Skeletal muscle satellite cell (primary cell): ENCODE measurements around the gene KRT3. TPM values are rescaled to one million over a fixed set of nuclear protein-coding genes. Genes with fewer than 3 reads are reported as not detected.
A peak's percentile ranks its signal among the peaks of the same experiment; 100 is the strongest.

Source experiments
- H3K27me3 ChIP-seq: 2 replicates; pipeline ENCODE4 v1.7.0; 2013; ENCODE audit warnings: low read length; ENCODE audit not compliant: control insufficient read depth, insufficient read depth
- H3K36me3 ChIP-seq: 2 replicates; pipeline ENCODE4 v1.7.0; 2013; ENCODE audit warnings: mild to moderate bottlenecking, control low read depth, low read length; ENCODE audit not compliant: insufficient read depth
- H3K4me1 ChIP-seq: 2 replicates; pipeline ENCODE4 v1.7.0; 2013; ENCODE audit warnings: low read length; ENCODE audit not compliant: control insufficient read depth, insufficient read depth
- H3K4me2 ChIP-seq: 2 replicates; pipeline ENCODE4 v1.7.0; 2013; ENCODE audit warnings: mild to moderate bottlenecking, low read length
- H3K4me3 ChIP-seq: 2 replicates; pipeline ENCODE4 v1.7.0; 2013; ENCODE audit warnings: low read length
- H3K9ac ChIP-seq: 2 replicates; pipeline ENCODE4 v1.7.0; 2013; ENCODE audit warnings: mild to moderate bottlenecking, low read depth, low read length, moderate library complexity
- H3K9me3 ChIP-seq: replicated peaks from 2 replicates; pipeline ENCODE4 v1.7.0; 2013; ENCODE audit warnings: mild to moderate bottlenecking, control low read depth, low read length
- total RNA-seq: library from RNA; depleted of rRNA; stranded (reverse); fragments of >200 nt; gene quantifications from 2 replicates; pipeline ENCODE4 v1.2.3, GENCODE V29; 2012; rRNA removed

KRT3 gene
- not detected in 2 replicates for total RNA-seq

DNA sequence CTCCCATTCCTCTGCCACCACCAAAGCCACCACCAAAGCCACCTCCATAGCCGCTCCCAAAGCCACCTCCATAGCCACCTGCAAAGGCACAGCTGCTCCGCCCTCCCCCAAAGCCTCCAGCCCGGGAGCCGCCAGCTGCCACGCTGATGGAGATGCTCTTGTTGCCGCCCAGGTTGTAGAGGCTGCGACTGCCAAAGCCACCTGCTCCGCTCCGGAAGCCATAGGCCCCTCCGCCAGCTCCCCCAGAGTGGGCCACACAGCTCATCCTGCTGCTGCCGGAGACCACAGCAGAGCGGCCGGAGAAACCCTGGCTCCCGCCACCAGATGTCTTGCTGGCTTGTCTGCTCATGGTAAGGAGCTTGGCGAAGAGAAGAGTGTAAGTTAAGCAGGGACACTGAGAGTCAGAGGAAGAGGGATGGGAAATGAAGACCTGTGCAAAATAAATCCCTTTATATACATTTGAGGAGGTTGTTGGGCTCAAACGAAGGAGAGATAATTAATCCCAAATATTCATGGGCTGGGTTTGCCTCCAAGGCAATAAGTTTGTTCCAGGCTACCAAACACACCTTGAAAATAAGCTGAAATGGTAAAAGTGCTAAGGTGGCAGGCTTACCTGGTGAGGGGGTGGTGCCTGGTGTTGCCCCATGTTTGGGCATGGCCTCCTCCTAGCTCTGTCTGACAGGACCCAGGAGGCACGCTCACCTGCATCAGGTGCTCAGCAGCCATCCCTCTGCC is at the start of gene KRT3:
Gene KRT3, minus strand, starts transcription at position 424 of the 735 bp plus-strand sequence. Its CDS starts 75 bp downstream, at position 349.
- no peak within 1 kb of the TSS for H3K9ac ChIP-seq
- no peak within 1 kb of the TSS for H3K4me3 ChIP-seq
- peaks cover 37% of the 10 kb centered on the region for H3K27me3 ChIP-seq
- H3K4me1 ChIP-seq = no peaks in the 10 kb centered on the region
- no peaks in the 10 kb centered on the region for H3K9me3 ChIP-seq
- no peak within 1 kb of the TSS for H3K4me2 ChIP-seq
- H3K36me3 ChIP-seq = no peaks in the 10 kb centered on the region

- H3K4me1 ChIP-seq = no peaks in the 10 kb centered on the region
- peaks cover 41% of the 10 kb centered on the region for H3K27me3 ChIP-seq
- H3K9ac ChIP-seq = no peak overlapping the region
- H3K36me3 ChIP-seq = no peaks in the 10 kb centered on the region
- H3K9me3 ChIP-seq = no peaks in the 10 kb centered on the region
- H3K4me2 ChIP-seq = no peak overlapping the region
- H3K4me3 ChIP-seq = no peak overlapping the region
These were observed 48.5 kb upstream of the KRT3 start for GRCh38 chr12:52844386-52844785.

DNA sequence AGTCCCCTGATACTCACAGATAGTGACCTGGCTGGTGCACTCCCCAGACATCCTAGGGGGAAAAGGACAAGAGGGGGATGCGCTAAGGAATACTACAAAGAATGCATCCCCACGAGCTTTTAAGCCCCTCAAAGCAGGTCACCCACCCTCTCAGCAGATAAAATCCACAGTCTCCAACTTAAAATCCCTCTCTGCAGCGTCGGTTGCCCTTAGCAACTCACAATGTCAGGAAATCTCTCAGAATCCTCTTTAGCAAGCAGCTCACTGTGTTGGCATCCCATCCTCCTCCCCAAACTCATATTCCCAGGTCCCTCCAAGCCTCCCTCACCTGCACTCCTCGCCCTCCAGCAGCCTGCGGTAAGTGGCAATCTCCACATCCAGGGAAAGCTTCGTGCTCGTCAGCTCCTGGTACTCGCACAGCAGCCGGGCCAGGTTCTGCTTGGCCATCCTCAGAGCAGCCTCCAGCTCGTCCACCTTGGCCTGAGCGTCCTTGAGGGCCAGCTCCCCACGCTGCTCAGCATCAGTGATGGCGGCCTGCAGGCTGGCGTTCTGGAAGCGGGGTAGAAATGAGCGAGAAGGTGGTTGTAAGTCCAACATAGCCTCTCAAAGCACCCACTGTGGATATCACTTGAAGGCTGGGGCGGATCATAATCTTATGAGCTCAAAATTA is 43.7 kb upstream of the KRT3 start:
- Histone ChIP-seq H3K4me3 (no peak overlapping the region), H3K4me1 (peaks cover 27% of the 10 kb centered on the region), H3K36me3 (no peaks in the 10 kb centered on the region), H3K9me3 (no peaks in the 10 kb centered on the region), H3K4me2 (no peak overlapping the region), H3K9ac (no peak overlapping the region), H3K27me3 (peaks cover 29% of the 10 kb centered on the region)

DNA sequence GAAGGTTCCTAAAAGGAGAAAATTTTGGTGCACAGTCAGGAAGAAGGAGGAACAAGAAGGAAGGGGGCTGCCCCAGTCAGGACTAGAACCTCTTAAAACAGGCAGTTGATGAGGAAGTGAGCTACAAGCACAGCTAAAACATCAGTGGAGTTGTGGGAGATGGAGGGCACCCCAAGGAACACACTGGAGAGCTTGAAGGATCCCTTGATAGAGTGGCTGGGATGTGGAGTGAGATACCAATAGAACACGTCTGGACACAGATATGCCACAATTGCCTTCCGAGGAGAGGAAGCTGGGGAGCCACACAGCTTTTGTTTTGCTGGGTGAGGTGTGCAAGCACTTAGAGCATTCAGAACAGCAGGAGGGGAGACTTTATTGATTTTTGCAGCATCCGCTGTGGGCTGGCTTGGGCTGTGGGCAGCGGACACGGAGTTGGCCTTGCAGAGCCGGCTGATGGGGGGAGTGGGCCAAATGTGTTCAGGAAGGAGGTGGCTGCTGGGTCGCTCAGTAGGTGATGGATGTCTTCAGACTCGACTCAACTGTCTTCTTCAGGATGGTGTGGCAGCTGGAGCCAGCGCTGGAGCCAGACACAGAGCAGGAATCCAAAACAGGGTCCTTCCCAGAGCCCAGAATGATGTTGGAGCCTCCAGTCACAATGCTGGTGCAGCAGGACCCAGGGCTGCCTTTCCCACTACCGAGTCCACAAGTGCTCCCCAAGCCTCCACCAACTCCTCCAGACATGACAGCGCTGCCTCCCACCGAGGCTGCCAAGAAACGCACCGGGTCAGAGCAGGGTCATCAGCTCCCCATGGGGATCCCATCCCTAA is 42.9 kb upstream of the KRT3 start:
- Histone ChIP-seq H3K4me1 (peaks cover 27% of the 10 kb centered on the region), H3K36me3 (no peaks in the 10 kb centered on the region), H3K9ac (no peak overlapping the region), H3K4me3 (no peak overlapping the region), H3K9me3 (no peaks in the 10 kb centered on the region), H3K4me2 (no peak overlapping the region), H3K27me3 (peaks cover 24% of the 10 kb centered on the region)

GRCh38 chr12:52837781-52838608 is 42.1 kb upstream of the KRT3 start:
- peaks cover 27% of the 10 kb centered on the region for H3K4me1 ChIP-seq
- H3K4me3 ChIP-seq = no peak overlapping the region
- H3K9me3 ChIP-seq = no peaks in the 10 kb centered on the region
- H3K27me3 ChIP-seq = peaks cover 21% of the 10 kb centered on the region
- H3K4me2 ChIP-seq = no peak overlapping the region
- no peak overlapping the region for H3K9ac ChIP-seq
- H3K36me3 ChIP-seq = no peaks in the 10 kb centered on the region

GRCh38 chr12:52837413-52837741 is 41.5 kb upstream of the KRT3 start:
- Histone ChIP-seq H3K4me3 (no peak overlapping the region), H3K9me3 (no peaks in the 10 kb centered on the region), H3K9ac (no peak overlapping the region), H3K36me3 (no peaks in the 10 kb centered on the region), H3K4me1 (peaks cover 27% of the 10 kb centered on the region), H3K4me2 (peak overlapping the region; percentile 31), H3K27me3 (peaks cover 19% of the 10 kb centered on the region)

DNA sequence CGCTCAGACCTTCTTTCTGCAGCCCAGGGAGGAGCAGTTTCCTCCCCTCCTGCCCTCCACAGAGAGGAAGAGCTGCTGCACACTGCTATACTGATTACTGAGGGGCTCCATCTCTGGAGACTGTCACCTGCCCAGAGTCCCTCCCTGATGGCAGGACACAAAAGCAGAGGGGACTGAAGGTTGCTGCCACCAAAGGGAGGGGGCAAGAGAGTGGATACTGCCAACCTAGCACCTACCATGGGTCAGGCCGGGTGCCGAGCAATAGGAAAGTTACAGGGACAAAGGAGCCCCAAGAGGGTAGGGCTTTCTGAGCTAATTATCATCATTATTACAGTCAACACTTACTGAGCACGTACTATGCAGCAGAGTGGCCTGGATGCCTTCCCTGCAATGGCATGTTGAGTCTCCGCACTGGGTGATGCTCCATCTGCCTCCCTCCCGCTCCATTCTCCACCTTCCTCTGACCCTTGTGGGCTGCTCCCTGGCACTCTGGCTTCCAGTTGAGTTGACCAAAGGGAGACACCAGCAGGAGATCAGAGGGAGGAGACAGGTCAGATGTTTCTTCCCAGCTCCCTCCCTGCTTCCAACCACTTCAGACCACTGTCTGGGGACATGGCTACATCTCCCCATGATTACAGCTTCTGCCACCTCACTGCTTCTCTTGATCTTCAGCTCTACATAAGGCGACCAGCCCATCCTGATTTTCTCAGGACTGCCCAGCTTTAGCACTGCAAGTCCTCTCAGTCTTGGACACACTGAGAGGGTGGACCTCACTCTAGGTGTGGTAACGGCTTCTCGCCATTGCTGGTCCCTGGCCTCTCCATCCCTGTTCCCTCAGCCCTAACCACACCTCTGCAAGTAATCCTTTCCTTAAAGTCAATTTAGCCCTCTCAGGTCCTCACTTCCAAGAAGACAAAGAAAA is 40.8 kb upstream of the KRT3 start:
- Histone ChIP-seq H3K4me2 (peak overlapping the region; percentile 41), H3K4me1 (peaks cover 27% of the 10 kb centered on the region), H3K4me3 (no peak overlapping the region), H3K36me3 (no peaks in the 10 kb centered on the region), H3K9me3 (no peaks in the 10 kb centered on the region), H3K9ac (no peak overlapping the region), H3K27me3 (peaks cover 16% of the 10 kb centered on the region)

DNA sequence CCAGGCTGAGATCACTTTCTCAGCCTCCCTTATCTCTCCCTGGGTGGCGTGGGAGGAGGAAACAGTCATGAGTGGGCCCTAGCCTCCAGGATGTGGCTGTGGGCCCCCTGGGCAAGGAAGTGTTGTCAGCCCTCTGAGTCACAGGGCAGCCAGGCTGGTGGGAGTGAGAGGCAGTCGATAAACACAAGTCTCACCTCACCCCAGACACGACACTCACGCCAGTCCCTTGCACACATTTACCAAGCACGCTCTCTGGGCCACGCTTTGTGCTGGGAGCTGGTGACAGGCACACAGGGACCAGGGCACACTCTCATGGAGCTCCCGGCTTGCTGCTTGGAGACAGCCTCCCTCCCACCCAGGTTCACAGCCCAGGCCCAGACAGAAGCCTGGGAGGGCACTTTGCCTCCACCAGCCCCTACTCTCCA is 40.1 kb upstream of the KRT3 start:
- Histone ChIP-seq H3K4me2 (peak overlapping the region; percentile 41), H3K9me3 (no peaks in the 10 kb centered on the region), H3K4me3 (no peak overlapping the region), H3K36me3 (no peaks in the 10 kb centered on the region), H3K4me1 (peaks cover 27% of the 10 kb centered on the region), H3K9ac (no peak overlapping the region), H3K27me3 (peaks cover 20% of the 10 kb centered on the region)

GRCh38 chr12:52835271-52836041 is 39.5 kb upstream of the KRT3 start:
- H3K4me2 ChIP-seq = no peak overlapping the region
- H3K4me1 ChIP-seq = peaks cover 27% of the 10 kb centered on the region
- peaks cover 25% of the 10 kb centered on the region for H3K27me3 ChIP-seq
- no peak overlapping the region for H3K9ac ChIP-seq
- no peak overlapping the region for H3K4me3 ChIP-seq
- H3K36me3 ChIP-seq = no peaks in the 10 kb centered on the region
- H3K9me3 ChIP-seq = no peaks in the 10 kb centered on the region

DNA sequence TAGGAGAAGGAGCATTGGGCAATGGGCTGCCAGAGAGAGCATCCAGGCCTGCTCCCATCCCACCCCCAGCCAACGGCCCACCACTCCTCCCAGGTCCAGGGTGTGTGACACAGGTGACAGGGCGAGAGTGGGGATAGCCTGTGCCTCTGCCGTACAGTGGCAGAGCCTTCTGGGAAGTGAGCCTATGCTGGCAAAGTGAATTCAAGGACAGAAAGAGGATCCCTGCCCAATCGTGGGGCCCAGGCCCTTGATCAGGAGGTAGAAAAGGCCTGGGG is 38.7 kb upstream of the KRT3 start:
- Histone ChIP-seq H3K4me2 (no peak overlapping the region), H3K9me3 (no peaks in the 10 kb centered on the region), H3K36me3 (no peaks in the 10 kb centered on the region), H3K9ac (no peak overlapping the region), H3K27me3 (peaks cover 29% of the 10 kb centered on the region), H3K4me3 (no peak overlapping the region), H3K4me1 (peaks cover 27% of the 10 kb centered on the region)
